SJSA1 (cell line): ENCODE results near the gene DUSP6. TPM values are rescaled to one million over a fixed set of nuclear protein-coding genes. Genes with fewer than 3 reads are reported as not detected.

Experiments used
- DNase-seq, 2 experiments: peaks; one replicate each; pipeline ENCODE4 v3.0.0-alpha.2; 2015 to 2020; ENCODE audit warnings: low spot score in 2 of 2, low read depth in 1 of 2
- H3K27ac ChIP-seq: fragments of 250-450 bp; sonication (Bioruptor Pico); 2 replicates; pipeline ENCODE4 v1.5.1; 2020; ENCODE audit warnings: mild to moderate bottlenecking, moderate library complexity
- H3K27me3 ChIP-seq: fragments of 250-450 bp; sonication (Bioruptor Pico); replicated peaks from 2 replicates; pipeline ENCODE4 v1.5.1; 2020; ENCODE audit warnings: mild to moderate bottlenecking, moderate library complexity
- H3K36me3 ChIP-seq: fragments of 250-450 bp; sonication (Bioruptor Pico); 2 replicates; pipeline ENCODE4 v1.5.1; 2020; ENCODE audit warnings: mild to moderate bottlenecking
- H3K4me1 ChIP-seq: fragments of 250-450 bp; sonication (Bioruptor Pico); replicated peaks from 2 replicates; pipeline ENCODE4 v1.6.1; 2021; ENCODE audit warnings: mild to moderate bottlenecking
- H3K4me3 ChIP-seq: fragments of 250-450 bp; sonication (Bioruptor Pico); 2 replicates; pipeline ENCODE4 v1.5.1; 2020; ENCODE audit warnings: mild to moderate bottlenecking
- H3K9me3 ChIP-seq: fragments of 250-450 bp; sonication (Bioruptor Pico); replicated peaks from 2 replicates; pipeline ENCODE4 v1.5.1; 2020; ENCODE audit warnings: mild to moderate bottlenecking
- total RNA-seq: library from RNA; depleted of rRNA; stranded (reverse); fragments of >200 nt; shearing (Covaris generic); gene quantifications from 2 replicates; pipeline ENCODE4 v1.2.3, GENCODE V29; 2014; rRNA removed

Gene DUSP6
- total RNA-seq, 1 experiment from 2014 or later, result 11.0 TPM

DNA sequence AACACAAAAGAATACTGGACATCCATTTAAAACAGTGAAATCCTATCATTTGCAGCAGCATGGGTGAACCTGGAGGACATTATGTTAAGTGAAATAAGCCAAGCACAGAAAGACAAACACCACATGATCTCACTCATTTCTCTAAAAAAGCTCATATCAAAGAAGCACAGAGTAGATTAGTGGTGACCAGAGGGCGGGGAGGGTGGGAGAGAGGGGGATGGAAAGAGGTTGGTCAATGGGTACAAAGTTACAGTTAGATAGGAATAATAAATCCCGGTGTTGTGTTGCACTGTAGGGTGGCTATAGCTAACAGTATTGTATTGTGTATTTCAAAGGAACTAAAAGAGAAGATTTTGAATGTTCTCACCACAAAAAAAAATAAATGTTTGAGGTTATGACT is 52.4 kb downstream of the DUSP6 start:
- DNase-seq, result no peak
- Histone ChIP-seq H3K27me3 (no peaks in the 10 kb centered on the region), H3K4me3 (no peak overlapping the region), H3K36me3 (no peaks in the 10 kb centered on the region), H3K9me3 (no peaks in the 10 kb centered on the region), H3K27ac (no peak overlapping the region), H3K4me1 (no peaks in the 10 kb centered on the region)

DNA sequence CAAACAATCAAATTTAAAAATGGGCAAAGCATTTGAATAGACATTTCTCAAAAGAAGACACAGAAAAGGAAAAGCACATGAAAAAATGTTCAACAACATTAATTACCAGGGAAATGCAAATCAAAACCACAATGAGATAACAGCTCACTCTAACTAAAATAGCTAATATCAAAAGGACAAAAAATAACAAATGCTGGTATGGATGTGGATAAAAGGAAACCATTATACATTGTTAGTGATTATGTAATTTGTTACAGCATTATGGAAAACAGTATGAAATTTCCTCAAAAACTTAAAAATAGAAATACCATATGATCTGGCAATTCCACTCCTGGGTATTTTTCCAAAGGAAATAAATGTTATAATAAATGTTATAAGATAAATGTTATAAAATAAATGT is 52.9 kb downstream of the DUSP6 start:
- no peaks in the 10 kb centered on the region for H3K4me1 ChIP-seq
- no peaks in the 10 kb centered on the region for H3K36me3 ChIP-seq
- no peaks in the 10 kb centered on the region for H3K9me3 ChIP-seq
- DNase-seq, result no peak
- H3K27me3 ChIP-seq, result no peaks in the 10 kb centered on the region
- H3K4me3 ChIP-seq, result no peak overlapping the region
- no peak overlapping the region for H3K27ac ChIP-seq

Other genes with a start within 250 kb of the DUSP6 start
- 9.4 and 10.2 TPM in 2 replicates for gene GALNT4, start 172.3 kb upstream of the DUSP6 start, total RNA-seq
- gene POC1B, start 173.5 kb upstream of the DUSP6 start, total RNA-seq, result 35.1 and 39.4 TPM in 2 replicates